ENCODE results near the gene FLOT1.

DNA sequence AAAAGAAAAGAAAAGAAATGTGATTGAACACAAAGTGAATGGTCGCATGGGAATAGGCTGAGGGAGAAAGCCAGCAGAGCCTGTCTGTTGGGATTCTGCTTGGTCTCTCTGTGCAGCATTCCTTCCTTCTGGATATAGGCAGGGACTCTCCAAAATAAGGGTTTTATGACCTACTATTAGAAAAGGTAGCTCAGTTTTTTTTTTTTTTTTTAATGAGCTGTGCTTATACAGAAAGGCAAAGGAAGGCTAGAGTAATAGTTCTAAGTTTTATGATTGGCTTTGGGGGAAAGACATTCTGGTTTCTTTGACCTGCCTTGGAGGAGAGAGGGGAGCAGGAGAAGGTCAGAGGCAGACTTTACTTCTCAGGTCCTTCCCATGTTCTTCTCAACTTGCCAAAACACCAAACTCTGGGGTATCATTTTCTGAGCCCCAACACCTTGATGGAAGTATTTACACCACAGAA lies 20.7 kb upstream of the FLOT1 start:
- TF ChIP-seq, protein P1, sequence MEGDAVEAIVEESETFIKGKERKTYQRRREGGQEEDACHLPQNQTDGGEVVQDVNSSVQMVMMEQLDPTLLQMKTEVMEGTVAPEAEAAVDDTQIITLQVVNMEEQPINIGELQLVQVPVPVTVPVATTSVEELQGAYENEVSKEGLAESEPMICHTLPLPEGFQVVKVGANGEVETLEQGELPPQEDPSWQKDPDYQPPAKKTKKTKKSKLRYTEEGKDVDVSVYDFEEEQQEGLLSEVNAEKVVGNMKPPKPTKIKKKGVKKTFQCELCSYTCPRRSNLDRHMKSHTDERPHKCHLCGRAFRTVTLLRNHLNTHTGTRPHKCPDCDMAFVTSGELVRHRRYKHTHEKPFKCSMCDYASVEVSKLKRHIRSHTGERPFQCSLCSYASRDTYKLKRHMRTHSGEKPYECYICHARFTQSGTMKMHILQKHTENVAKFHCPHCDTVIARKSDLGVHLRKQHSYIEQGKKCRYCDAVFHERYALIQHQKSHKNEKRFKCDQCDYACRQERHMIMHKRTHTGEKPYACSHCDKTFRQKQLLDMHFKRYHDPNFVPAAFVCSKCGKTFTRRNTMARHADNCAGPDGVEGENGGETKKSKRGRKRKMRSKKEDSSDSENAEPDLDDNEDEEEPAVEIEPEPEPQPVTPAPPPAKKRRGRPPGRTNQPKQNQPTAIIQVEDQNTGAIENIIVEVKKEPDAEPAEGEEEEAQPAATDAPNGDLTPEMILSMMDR (IDR thresholded peaks at IDR 0.05), result no peak
- TF ChIP-seq POLR2A (IDR thresholded peaks at IDR 0.05), result no peak
